NB4 (cell line): ENCODE data around the gene PKNOX2.

Experiments
- DNase-seq: peaks from one replicate; pipeline ENCODE4 v3.0.0; 2010; ENCODE audit warnings: low read depth
- H3K4me3 ChIP-seq: one replicate; pipeline ENCODE4 v1.5.1; 2011; ENCODE audit warnings: mild to moderate bottlenecking, low read depth, low read length, moderate library complexity
- CTCF ChIP-seq: IDR thresholded peaks from one replicate; pipeline ENCODE4 v1.5.1; 2012; ENCODE audit warnings: low read depth, low read length
- MAX ChIP-seq: IDR thresholded peaks from 2 replicates; pipeline ENCODE4 v1.6.1; 2011; ENCODE audit warnings: low read depth, low read length
- MYC ChIP-seq: IDR thresholded peaks from 2 replicates; pipeline ENCODE4 v1.6.1; 2011; ENCODE audit warnings: low read depth, low read length
- POLR2A ChIP-seq: IDR thresholded peaks from 2 replicates; pipeline ENCODE4 v1.6.1; 2011; ENCODE audit warnings: mild to moderate bottlenecking; ENCODE audit not compliant: insufficient read length; ENCODE audit errors: extremely low read depth

Gene PKNOX2

GRCh38 chr11:125418396-125418795, 253.8 kb downstream of the PKNOX2 start:
- no peak for DNase-seq
- TF ChIP-seq MYC (no peak), CTCF (no peak), POLR2A (no peak), MAX (no peak)
- no peak overlapping the region for H3K4me3 ChIP-seq

- DNase-seq = no peak
- TF ChIP-seq CTCF (no peak), MAX (no peak), MYC (no peak), POLR2A (no peak)
- no peak overlapping the region for H3K4me3 ChIP-seq
These were observed 258.1 kb downstream of the PKNOX2 start for GRCh38 chr11:125422681-125423080.

GRCh38 chr11:125423247-125423849, 258.8 kb downstream of the PKNOX2 start:
- TF ChIP-seq CTCF (peak; percentile 45), MYC (no peak)
- no peak for DNase-seq
- no peak overlapping the region for H3K4me3 ChIP-seq

GRCh38 chr11:125425601-125426000, 261.1 kb downstream of the PKNOX2 start:
- H3K4me3 ChIP-seq = no peak overlapping the region
- no peak for DNase-seq
- no peak for TF ChIP-seq CTCF

GRCh38 chr11:125426818-125427528, 262.4 kb downstream of the PKNOX2 start:
- DNase-seq = no peak
- TF ChIP-seq POLR2A (no peak), CTCF (no peak), MAX (no peak), MYC (no peak)
- no peak overlapping the region for H3K4me3 ChIP-seq

GRCh38 chr11:125428486-125429173, 264.1 kb downstream of the PKNOX2 start:
- peak; percentile 27 for TF ChIP-seq CTCF
- no peak for TF ChIP-seq MAX
- DNase-seq = peak; percentile 19
- no peak overlapping the region for H3K4me3 ChIP-seq
